ENCODE measurements around the gene EIF3J. TPM values are rescaled to one million over a fixed set of nuclear protein-coding genes. Genes with fewer than 3 reads are reported as not detected.
A peak's percentile ranks its signal among the peaks of the same experiment; 100 is the strongest.

EIF3J gene
- polyA plus RNA-seq, 2 of the 4 experiments (the other 2 are of a cell fraction): 90.6 to 114 TPM

GRCh38 chr15:44489464-44489863 lies 47.5 kb upstream of the EIF3J start:
- peak in 1 of 2 experiments; percentile 10 for DNase-seq (ENCODE audit: low read depth in 1 of 2, low spot score in 1 of 2)
- CTCF ChIA-PET: interaction anchor here (0.7 to 1.9 kb wide), 4 partner anchors 10 to 63 kb away, joined by 3 to 7 read pairs (median 3); no protein-coding TSS in a partner anchor

GRCh38 chr15:44490622-44491021 lies 46.3 kb upstream of the EIF3J start:
- H3K9me3 ChIP-seq: no peaks in the 10 kb centered on the region
- no peak overlapping the region for H3K4me2 ChIP-seq
- DNase-seq (ENCODE audit: low read depth in 1 of 2, low spot score in 1 of 2): no peak
- no peak overlapping the region for H3K27ac ChIP-seq
- CTCF ChIA-PET: interaction anchor here (0.6 to 1.9 kb wide), 3 partner anchors 11 to 19 kb away, joined by 3 to 7 read pairs (median 3); no protein-coding TSS in a partner anchor
- POLR2A ChIA-PET: no interaction called here
- H3K4me1 ChIP-seq: peaks cover 25% of the 10 kb centered on the region
- WGBS (ENCODE audit: missing lambda C conversion rate): 36% methylated on average over 3 of the region's 3 CpGs
- no peak for FAIRE-seq
- H3K4me3 ChIP-seq: no peak overlapping the region
- ATAC-seq: no peak
- TF ChIP-seq HEYL (CRISPR knock-in tag; IDR thresholded peaks at IDR 0.05) (no peak), CHD4 (IDR thresholded peaks at IDR 0.05; ENCODE audit: borderline replicate concordance) (no peak), POLR2A (IDR thresholded peaks at IDR 0.05; ENCODE audit: low read length) (no peak), ZC3H11A (IDR thresholded peaks at IDR 0.05) (no peak), RCOR1 (IDR thresholded peaks at IDR 0.05; ENCODE audit: low read depth, low read length) (no peak), EHMT2 (IDR thresholded peaks at IDR 0.05; ENCODE audit: low read depth) (no peak), FOSB (CRISPR knock-in tag; IDR thresholded peaks at IDR 0.05) (no peak), MAFK (IDR thresholded peaks at IDR 0.05; ENCODE audit: partially characterized antibody) (no peak), ZNF302 (CRISPR knock-in tag; IDR thresholded peaks at IDR 0.05) (no peak), ZFP36 (IDR thresholded peaks at IDR 0.05; ENCODE audit: borderline replicate concordance, partially characterized antibody) (no peak), KDM1A (IDR thresholded peaks at IDR 0.05; ENCODE audit: low read depth) (no peak), REST (IDR thresholded peaks at IDR 0.05) (no peak)

More at GRCh38 chr15:44489464-44489863, 47.5 kb upstream of the EIF3J start:
- Histone ChIP-seq H3K4me2 (peak overlapping the region; percentile 24; the same call in 1 of the 3 replicates), H3K4me3 (no peak overlapping the region), H3K27ac (no peak overlapping the region), H3K4me1 (peaks cover 25% of the 10 kb centered on the region), H3K9me3 (no peaks in the 10 kb centered on the region)
- WGBS (ENCODE audit: missing lambda C conversion rate): 26% methylated on average over 1 of the region's 1 CpG
- POLR2A ChIA-PET: no interaction called here
- FAIRE-seq (no peak), ATAC-seq (peak; percentile 71 to 73)
- TF ChIP-seq JUNB (IDR thresholded peaks at IDR 0.05): 0 out of 2 replicates have a peak, but pooled peaks have one; percentile 21
- peak; percentile 59 for TF ChIP-seq FOSL2 (IDR thresholded peaks at IDR 0.05)
- peak; percentile 85 for TF ChIP-seq FOSL2 (CRISPR knock-in tag; IDR thresholded peaks at IDR 0.05)
- TF ChIP-seq ZC3H11A (IDR thresholded peaks at IDR 0.05): no peak

GRCh38 chr15:44492040-44492439 lies 44.9 kb upstream of the EIF3J start:
- Histone ChIP-seq H3K4me1 (peaks cover 25% of the 10 kb centered on the region), H3K9me3 (no peaks in the 10 kb centered on the region), H3K27ac (no peak overlapping the region), H3K4me2 (no peak overlapping the region), H3K4me3 (no peak overlapping the region)
- 98% methylated on average over 6 of the region's 7 CpGs for WGBS (ENCODE audit: missing lambda C conversion rate)
- ATAC-seq (no peak), DNase-seq (ENCODE audit: low read depth in 1 of 2, low spot score in 1 of 2) (no peak), FAIRE-seq (no peak)
- POLR2A ChIA-PET: no interaction called here
- TF ChIP-seq CHD4 (IDR thresholded peaks at IDR 0.05; ENCODE audit: borderline replicate concordance) (no peak), NR3C1 (IDR thresholded peaks at IDR 0.05) (no peak), EP300 (IDR thresholded peaks at IDR 0.05) (no peak), POLR2A (IDR thresholded peaks at IDR 0.05; ENCODE audit: low read length) (no peak), FOSB (CRISPR knock-in tag; IDR thresholded peaks at IDR 0.05) (no peak), HMGXB4 (CRISPR knock-in tag; IDR thresholded peaks at IDR 0.05; ENCODE audit: borderline replicate concordance) (no peak), MAZ (IDR thresholded peaks at IDR 0.05; ENCODE audit: borderline replicate concordance, low read depth, low read length) (no peak), KDM5A (IDR thresholded peaks at IDR 0.05) (no peak), FOXS1 (CRISPR knock-in tag; IDR thresholded peaks at IDR 0.05) (no peak), FOSL2 (IDR thresholded peaks at IDR 0.05) (no peak), FOSL2 (CRISPR knock-in tag; IDR thresholded peaks at IDR 0.05) (no peak), ATOH8 (CRISPR knock-in tag; IDR thresholded peaks at IDR 0.05; ENCODE audit: low read depth) (no peak), KDM1A (IDR thresholded peaks at IDR 0.05; ENCODE audit: low read depth) (no peak), MAX (IDR thresholded peaks at IDR 0.05) (no peak), ESRRA (IDR thresholded peaks at IDR 0.05; ENCODE audit: borderline replicate concordance, low read length) (no peak), USF2 (IDR thresholded peaks at IDR 0.05) (no peak), NPAS2 (CRISPR knock-in tag; IDR thresholded peaks at IDR 0.05; ENCODE audit: borderline replicate concordance) (no peak), CBX2 (IDR thresholded peaks at IDR 0.05; ENCODE audit: borderline replicate concordance, low read depth) (no peak), CBX8 (IDR thresholded peaks at IDR 0.05) (no peak)
- CTCF ChIA-PET: no interaction called here

Measured in A549 (cell line).